ENCODE data around the gene REXO1.

DNA sequence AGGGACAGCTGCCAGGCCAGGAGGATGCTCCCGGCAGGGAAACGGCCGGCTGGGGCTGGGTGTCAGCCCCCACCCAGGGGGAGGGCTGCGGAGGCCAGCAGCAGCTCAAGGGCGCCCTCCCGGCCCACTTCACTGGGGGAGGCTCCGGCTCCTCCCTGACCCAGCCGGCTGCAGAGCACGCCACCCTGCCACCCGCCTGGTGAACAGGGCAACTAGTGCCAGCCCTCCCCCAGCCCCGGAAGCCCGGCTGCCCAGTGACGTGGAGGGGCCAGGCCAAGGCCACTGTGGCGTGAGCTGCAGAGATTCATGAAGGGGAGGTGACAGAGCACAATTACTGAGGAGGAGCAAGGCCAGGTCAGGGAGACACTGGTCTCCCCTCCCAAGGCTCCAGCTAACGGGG lies 14.7 kb downstream of the REXO1 start:
- no peak for TF ChIP-seq EZH2 (IDR thresholded peaks at IDR 0.05; ENCODE audit: borderline replicate concordance, insufficient read depth, low read depth, low read length, poor library complexity, severe bottlenecking)
- TF ChIP-seq, protein P1, sequence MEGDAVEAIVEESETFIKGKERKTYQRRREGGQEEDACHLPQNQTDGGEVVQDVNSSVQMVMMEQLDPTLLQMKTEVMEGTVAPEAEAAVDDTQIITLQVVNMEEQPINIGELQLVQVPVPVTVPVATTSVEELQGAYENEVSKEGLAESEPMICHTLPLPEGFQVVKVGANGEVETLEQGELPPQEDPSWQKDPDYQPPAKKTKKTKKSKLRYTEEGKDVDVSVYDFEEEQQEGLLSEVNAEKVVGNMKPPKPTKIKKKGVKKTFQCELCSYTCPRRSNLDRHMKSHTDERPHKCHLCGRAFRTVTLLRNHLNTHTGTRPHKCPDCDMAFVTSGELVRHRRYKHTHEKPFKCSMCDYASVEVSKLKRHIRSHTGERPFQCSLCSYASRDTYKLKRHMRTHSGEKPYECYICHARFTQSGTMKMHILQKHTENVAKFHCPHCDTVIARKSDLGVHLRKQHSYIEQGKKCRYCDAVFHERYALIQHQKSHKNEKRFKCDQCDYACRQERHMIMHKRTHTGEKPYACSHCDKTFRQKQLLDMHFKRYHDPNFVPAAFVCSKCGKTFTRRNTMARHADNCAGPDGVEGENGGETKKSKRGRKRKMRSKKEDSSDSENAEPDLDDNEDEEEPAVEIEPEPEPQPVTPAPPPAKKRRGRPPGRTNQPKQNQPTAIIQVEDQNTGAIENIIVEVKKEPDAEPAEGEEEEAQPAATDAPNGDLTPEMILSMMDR (IDR thresholded peaks at IDR 0.05), result no peak
